DMS 273 (cell line): Measurements from ENCODE around the gene ACVR2B.
"Not testable (repeated sequence)": the region's sequence is repeated elsewhere in the genome, so short reads cannot be mapped to it uniquely, and the experiment has no call there.

Experiments used
- DNase-seq: peaks from one replicate; lab custom pipeline; 2025; ENCODE audit not compliant: unreplicated experiment; lab: John Stamatoyannopoulos, UW

ACVR2B gene

DNA sequence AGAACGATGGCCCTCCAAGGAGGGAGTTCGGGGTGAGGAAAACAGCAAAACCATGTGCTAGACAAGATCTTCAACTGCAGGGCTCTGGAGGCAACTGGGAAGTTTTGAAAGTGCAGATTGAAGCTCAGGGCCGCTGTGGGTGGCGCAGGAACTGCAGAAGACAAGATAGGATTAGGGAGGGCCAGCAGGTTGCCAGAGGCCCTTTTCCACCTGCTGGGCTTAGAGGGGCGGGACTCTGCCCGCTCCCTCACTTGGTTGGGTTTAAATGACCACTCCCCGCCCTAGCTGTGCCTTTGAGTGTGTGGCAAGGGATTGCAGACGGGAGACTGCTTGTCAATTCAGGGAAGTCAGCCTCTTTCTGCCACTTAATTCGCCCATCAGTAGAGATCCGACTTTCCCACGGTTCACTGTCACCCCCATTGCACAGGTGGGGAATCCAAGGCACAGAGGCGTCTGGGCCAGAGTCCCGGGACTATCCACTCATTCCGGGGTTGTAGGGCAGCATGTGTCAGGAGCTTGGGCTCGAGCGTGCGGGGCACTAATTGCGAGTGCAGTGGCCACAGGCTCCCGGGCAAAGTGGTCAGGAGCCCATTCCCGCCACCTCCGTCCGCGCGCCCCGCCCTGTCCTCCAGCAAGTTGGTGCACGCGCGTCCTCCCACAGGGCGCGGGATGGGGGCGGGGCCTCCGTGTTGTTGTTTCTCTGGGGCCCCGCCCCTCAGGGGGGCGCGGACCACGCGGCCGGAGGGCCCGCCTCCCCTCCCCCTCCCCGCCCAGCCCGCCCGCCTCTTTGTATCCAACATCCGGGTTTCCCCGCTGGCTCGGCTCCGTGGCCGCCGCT is at the start of gene ACVR2B:
ACVR2B (plus strand) TSS at position 816 of the 838 bp plus-strand sequence. CDS start 433 bp downstream, outside the sequence.
- peak; percentile 90 for DNase-seq

DNA sequence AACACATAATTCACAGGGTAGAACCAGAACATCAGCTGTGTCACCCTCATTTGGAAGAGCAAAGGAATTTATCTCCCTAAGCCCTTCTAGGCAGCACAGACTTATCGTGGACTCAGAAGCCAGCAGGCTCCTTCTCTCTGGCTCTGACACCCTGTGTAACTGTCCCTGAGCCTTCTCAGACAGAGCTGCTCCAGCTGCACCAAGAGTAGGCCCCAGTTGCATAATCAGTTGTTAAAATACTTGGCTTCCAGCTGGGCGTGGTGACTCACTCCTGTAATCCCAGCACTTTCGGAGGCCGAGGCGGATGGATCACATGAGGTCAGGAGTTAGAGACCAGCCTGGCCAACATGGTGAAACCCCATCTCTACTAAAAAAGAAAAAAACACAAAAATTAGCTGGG is 49.4 kb upstream of the ACVR2B start:
- DNase-seq, result no peak

- no peak for DNase-seq
Measured at GRCh38 chr3:38411591-38411990, 42.1 kb upstream of the ACVR2B start.

DNA sequence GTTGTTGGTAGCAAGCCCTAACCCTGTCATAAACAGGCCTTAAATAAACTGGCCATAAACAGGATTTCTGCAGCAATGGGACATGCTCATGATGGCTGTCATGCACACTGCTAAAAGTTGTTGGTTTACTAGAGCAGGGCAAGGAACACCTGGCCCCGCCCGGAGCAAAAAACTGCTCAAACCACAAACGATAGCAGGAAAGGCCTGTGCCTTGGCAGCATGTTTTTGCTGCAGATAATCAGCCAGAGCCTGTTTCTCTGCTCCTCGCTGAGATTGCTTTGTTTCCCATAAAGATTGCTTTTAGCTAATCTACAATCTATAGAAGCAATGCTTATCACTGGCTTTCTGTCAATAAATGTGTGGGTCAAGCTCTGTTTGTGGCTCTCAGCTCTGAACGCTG is 32.9 kb upstream of the ACVR2B start:
- not testable (repeated sequence) for DNase-seq

GRCh38 chr3:38421679-38422336 is 31.9 kb upstream of the ACVR2B start:
- no peak for DNase-seq

- DNase-seq, result not testable (repeated sequence)
Measured at GRCh38 chr3:38426798-38427426, 26.8 kb upstream of the ACVR2B start.

DNA sequence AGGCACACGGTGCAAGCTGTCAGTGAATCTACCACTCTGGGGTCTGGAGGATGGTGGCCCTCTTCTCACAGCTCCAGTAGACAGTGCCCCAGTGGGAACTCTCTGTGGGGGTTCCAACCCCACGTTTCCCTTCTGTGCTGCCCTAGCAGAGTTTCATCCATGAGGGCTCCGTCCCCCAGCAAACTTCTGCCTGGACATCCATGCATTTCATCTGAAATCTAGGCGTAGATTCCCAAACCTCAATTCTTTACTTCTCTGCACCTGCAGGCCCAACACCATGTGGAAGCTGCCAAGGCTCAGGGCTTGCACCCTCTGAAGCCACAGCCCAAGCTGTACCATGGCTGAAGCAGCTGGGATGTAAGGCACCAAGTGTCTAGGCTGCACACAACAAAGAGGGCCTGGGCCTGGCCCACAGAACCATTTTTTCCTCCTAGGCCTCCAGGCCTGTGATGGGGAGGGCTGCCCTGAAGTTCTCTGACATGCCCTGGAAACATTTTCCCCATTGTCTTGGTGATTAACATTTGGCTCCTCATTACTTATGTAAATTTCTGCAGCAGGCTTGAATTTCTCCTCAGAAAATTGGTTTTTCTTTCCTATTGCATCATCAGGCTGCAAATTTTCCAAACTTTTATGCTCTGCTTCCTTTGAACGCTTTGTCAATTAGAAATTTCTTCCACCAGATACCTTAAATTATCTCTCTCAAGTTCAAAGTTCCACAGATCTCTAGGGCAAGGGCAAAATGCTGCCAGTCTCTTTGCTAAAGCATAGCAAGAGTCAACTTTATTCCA is 20.6 kb upstream of the ACVR2B start:
- not testable (repeated sequence) for DNase-seq

DNA sequence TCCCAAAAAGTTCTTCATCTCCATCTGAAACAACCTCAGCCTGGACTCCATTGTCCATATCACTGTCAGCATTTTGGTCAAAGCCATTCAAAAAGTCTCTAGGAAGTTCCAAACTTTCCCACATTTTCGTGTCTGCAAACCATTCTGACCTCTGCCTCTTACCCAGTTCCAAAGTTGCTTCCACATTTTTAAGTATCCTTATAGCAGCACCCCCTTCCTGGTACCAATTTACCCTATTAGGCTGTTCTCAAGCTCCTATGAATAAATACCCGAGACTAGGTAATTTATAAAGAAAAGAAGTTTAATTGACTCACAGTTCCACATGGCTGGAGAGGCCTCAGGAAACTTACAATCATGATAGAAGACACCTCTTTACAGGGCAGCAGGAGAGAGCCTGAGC is 20.0 kb upstream of the ACVR2B start:
- not testable (repeated sequence) for DNase-seq

DNA sequence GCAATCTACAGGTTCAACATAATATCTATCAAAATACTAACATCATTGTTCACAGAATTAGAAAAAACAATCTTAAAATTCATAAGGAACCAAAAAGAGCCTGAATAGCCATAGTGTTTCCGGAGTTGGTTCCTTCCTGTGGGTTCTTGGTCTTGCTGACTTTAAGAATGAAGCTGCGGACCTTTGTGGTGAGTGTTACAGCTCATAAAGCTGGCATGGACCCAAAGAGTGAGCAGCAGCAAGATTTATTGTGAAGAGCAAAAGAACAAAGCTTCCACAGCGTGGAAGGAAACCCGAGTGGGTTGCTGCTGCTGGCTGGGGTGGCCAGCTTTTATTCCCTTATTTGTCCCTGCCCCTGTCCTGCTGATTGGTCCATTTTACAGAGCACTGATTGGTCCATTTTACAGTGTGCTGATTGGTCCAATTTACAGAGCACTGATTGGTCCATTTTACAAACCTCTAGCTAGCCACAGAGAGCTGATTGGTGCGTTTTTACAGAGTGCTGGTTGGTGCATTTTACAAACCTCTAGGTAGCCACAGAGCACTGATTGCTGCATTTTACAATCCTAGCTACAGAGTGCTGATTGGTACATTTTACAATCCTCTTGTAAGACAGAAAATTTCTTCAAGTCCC is 15.1 kb upstream of the ACVR2B start:
- peak; percentile 2 for DNase-seq

DNA sequence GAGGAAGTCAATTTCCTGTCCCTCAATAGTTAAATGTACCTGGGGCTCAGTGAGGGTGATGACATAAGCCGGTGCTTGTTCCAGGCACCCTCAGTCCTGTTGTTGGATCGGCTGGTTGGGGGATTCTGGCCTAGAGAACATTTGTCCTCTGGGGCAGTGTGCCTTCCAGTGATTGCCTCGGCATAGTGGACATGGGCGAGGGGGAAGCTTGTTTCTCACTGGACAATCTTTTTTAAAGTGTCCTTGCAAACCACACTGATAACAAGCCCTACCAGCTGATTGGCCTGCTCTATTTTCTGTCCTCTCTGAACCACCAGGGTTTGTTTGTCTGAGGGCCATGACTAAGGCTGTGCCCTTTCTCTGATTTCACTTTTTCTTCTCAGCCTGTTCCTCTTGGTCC is 10.5 kb upstream of the ACVR2B start:
- not testable (repeated sequence) for DNase-seq

DNA sequence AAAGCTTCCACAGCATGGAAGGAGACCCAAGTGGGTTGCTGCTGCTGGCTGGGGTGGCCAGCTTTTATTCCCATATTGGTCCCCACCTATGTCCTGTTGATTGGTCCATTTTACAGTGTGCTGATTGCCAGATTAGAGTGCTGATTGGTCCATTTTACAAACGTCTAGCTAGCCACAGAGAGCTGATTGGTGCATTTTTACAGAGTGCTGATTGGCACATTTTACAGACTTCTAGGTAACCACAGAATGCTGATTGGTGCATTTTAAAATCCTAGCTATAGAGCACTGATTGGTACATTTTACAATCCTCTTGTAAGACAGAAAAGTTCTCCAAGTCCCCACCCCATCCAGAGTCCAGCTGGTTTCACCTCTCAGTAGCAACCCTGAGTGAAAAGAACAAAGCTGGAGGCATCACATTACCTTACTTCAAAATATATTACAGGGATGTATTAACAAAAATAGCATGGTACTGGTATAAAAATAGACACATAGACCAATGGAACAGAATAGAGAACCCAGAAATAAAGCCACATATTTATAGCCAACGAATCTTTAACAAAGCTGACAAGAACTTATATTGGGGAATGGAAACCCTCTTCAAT is 7.5 kb upstream of the ACVR2B start:
- no peak for DNase-seq

DNA sequence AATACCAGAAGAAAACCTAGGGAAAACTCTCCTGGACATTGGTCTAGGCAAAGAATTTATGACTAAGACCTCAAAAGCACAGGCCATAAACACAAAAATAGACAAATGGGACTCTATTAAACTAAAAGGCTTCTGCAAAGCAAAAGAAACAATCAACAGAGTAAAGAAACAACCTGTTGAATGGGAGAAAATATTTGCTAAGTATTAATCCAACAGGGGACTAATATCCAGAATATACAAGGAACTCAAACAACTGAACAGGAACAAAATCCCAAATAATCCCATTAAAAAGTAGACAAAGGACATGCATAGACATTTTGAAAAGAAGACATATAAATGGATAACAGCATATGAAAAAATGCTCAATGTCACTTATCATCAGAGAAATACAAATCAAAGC is 6.9 kb upstream of the ACVR2B start:
- no peak for DNase-seq

GRCh38 chr3:38450853-38451252 is 2.8 kb upstream of the ACVR2B start:
- no peak for DNase-seq

- no peak for DNase-seq
Measured at GRCh38 chr3:38453913-38454177, 155 bp downstream of the ACVR2B start.

GRCh38 chr3:38454178-38454883 is 641 bp downstream of the ACVR2B start:
- peak; percentile 61 for DNase-seq

- DNase-seq, result peak; percentile 93
Measured at GRCh38 chr3:38454884-38455638, 1.4 kb downstream of the ACVR2B start.

DNA sequence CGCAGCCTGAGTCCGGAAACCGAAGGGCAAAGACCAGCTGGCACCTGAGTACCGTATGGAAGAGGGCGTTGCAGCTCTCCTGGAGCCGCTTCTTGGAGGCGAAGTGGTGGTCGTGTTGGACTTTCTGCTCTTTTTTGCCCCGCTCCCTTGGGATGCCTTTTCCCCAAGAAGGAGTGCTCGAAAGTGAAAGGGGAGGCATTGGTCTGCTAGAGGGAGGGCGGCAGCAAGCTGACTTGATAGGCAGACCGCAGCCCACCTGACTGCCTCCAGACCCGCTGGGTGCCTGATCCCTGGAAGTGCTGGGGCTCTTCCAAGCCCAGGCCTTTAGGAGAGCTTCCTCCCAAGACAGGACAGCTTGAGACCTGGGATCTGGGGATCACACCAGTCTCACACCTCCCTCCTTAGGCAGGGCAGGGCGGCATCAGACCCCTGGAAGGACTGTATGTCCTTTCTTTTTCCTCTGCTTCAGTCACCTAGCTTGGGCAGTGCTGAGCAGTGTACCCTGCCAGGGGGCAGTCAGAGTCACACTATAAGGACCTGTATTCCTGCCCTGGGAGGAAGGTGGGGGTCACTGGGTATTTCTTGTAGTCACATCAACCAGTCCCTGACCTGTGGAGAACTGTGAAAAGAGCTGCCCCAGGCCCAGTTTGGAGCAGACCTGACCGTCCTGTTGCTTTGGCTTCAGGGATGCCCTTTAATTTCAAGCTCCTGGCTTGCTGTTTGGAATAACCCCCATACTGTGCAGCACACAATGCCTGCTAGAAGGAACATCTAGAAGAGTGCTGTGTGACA is 2.1 kb downstream of the ACVR2B start:
- no peak for DNase-seq
